SU-DHL-6 (cell line): ENCODE measurements around the gene IGSF6.

ENCODE experiments used
- H2AFZ ChIP-seq: fragments of 200-600 bp; sonication (generic); 2 replicates; pipeline ENCODE4 v1.6.1; 2014; ENCODE audit warnings: low read depth, mild to moderate bottlenecking, moderate library complexity, mixed read lengths, antibody characterized with exemption, low read length; ENCODE audit not compliant: severe bottlenecking
- H3F3A ChIP-seq: fragments of 200-600 bp; shearing (Covaris generic); 2 replicates; pipeline ENCODE4 v1.6.0; 2016; ENCODE audit warnings: antibody characterized with exemption, mild to moderate bottlenecking; ENCODE audit not compliant: insufficient read depth
- H3K27ac ChIP-seq: fragments of 200-600 bp; sonication (generic); 2 replicates; pipeline ENCODE4 v1.5.1; 2016; ENCODE audit warnings: low read depth, mild to moderate bottlenecking, low read length, moderate library complexity, mixed read lengths
- H3K27me3 ChIP-seq: fragments of 200-600 bp; sonication (generic), shearing (Covaris generic); 2 replicates; pipeline ENCODE4 v1.6.0; 2014; ENCODE audit warnings: mild to moderate bottlenecking, low read length
- H3K36me3 ChIP-seq: fragments of 200-600 bp; sonication (generic); 2 replicates; pipeline ENCODE4 v1.6.1; 2014; ENCODE audit warnings: mild to moderate bottlenecking, low read length, mixed read lengths
- H3K4me2 ChIP-seq: fragments of 300-600, 200-600 bp; shearing (Covaris generic), sonication (generic); 2 replicates; pipeline ENCODE4 v1.6.0; 2014; ENCODE audit warnings: low read length, low read depth, mild to moderate bottlenecking; ENCODE audit not compliant: poor library complexity, severe bottlenecking
- H3K4me3 ChIP-seq: fragments of 200-600 bp; sonication (generic); 2 replicates; pipeline ENCODE4 v1.5.1; 2014; ENCODE audit warnings: antibody characterized with exemption, low read length, mild to moderate bottlenecking, mixed read lengths; ENCODE audit not compliant: insufficient read depth, poor library complexity, severe bottlenecking
- H3K79me2 ChIP-seq: fragments of 200-600 bp; sonication (generic); 2 replicates; pipeline ENCODE4 v1.6.1; 2014; ENCODE audit warnings: mild to moderate bottlenecking, low read length, moderate library complexity; ENCODE audit not compliant: insufficient read depth
- H3K9ac ChIP-seq: fragments of 200-600 bp; sonication (generic); 2 replicates; pipeline ENCODE4 v1.7.0; 2014; ENCODE audit warnings: mild to moderate bottlenecking, low read length
- H3K9me2 ChIP-seq: fragments of 200-600 bp; sonication (generic); replicated peaks from 2 replicates; pipeline ENCODE4 v1.6.1; 2014; ENCODE audit warnings: low read length; ENCODE audit not compliant: insufficient read depth
- H3K9me3 ChIP-seq: fragments of 200-600 bp; sonication (generic); 2 replicates; pipeline ENCODE4 v1.6.1; 2014; ENCODE audit warnings: low read length, mixed read lengths; ENCODE audit not compliant: insufficient read depth
- H4K20me1 ChIP-seq: fragments of 200-600 bp; sonication (generic); 2 replicates; pipeline ENCODE4 v1.6.1; 2014; ENCODE audit warnings: low read depth, mild to moderate bottlenecking, antibody characterized with exemption, low read length, moderate library complexity, mixed read lengths
- EZH2phosphoT487 ChIP-seq: fragments of 200-600 bp; sonication (generic), shearing (Covaris generic); conservative IDR thresholded peaks from 2 replicates; pipeline ENCODE4 v1.6.1; 2018; ENCODE audit warnings: mild to moderate bottlenecking, antibody characterized with exemption, low read length, moderate library complexity, mixed read lengths
- TF ChIP-seq, protein P1 (sequence below): fragments of 200-600 bp; sonication (generic); IDR thresholded peaks from one replicate; pipeline ENCODE4 v1.5.1; 2017; ENCODE audit warnings: antibody characterized with exemption, mild to moderate bottlenecking, low read length, moderate library complexity; ENCODE audit not compliant: insufficient read depth, poor library complexity, severe bottlenecking

IGSF6 gene

GRCh38 chr16:21617607-21618006 lies 34.8 kb downstream of the IGSF6 start:
- Histone ChIP-seq H3F3A (no peaks in the 10 kb centered on the region), H3K27ac (no peak overlapping the region), H3K9me3 (no peaks in the 10 kb centered on the region), H3K9me2 (no peaks in the 10 kb centered on the region), H2AFZ (no peak overlapping the region), H3K9ac (no peak overlapping the region), H3K79me2 (peaks cover 34% of the 10 kb centered on the region), H3K4me2 (no peak overlapping the region), H3K36me3 (peaks cover 6% of the 10 kb centered on the region; the same call in 1 of the 2 replicates), H3K4me3 (no peak overlapping the region), H4K20me1 (no peaks in the 10 kb centered on the region), H3K27me3 (no peaks in the 10 kb centered on the region)
- TF ChIP-seq, protein P1, sequence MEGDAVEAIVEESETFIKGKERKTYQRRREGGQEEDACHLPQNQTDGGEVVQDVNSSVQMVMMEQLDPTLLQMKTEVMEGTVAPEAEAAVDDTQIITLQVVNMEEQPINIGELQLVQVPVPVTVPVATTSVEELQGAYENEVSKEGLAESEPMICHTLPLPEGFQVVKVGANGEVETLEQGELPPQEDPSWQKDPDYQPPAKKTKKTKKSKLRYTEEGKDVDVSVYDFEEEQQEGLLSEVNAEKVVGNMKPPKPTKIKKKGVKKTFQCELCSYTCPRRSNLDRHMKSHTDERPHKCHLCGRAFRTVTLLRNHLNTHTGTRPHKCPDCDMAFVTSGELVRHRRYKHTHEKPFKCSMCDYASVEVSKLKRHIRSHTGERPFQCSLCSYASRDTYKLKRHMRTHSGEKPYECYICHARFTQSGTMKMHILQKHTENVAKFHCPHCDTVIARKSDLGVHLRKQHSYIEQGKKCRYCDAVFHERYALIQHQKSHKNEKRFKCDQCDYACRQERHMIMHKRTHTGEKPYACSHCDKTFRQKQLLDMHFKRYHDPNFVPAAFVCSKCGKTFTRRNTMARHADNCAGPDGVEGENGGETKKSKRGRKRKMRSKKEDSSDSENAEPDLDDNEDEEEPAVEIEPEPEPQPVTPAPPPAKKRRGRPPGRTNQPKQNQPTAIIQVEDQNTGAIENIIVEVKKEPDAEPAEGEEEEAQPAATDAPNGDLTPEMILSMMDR = no peak
- no peak for TF ChIP-seq EZH2phosphoT487

- no peaks in the 10 kb centered on the region for H3K9me3 ChIP-seq
- no peaks in the 10 kb centered on the region for H4K20me1 ChIP-seq
- H3F3A ChIP-seq = no peaks in the 10 kb centered on the region
- no peaks in the 10 kb centered on the region for H3K9me2 ChIP-seq
- no peak overlapping the region for H3K9ac ChIP-seq
- no peak overlapping the region for H3K4me3 ChIP-seq
- H3K4me2 ChIP-seq = no peak overlapping the region
- peaks cover 3% of the 10 kb centered on the region; the same call in 1 of the 2 replicates for H3K36me3 ChIP-seq
- H2AFZ ChIP-seq = no peak overlapping the region
- H3K27ac ChIP-seq = no peak overlapping the region
- no peaks in the 10 kb centered on the region for H3K27me3 ChIP-seq
- TF ChIP-seq, protein P1 = peak; percentile 23
- TF ChIP-seq EZH2phosphoT487 = no peak
- peaks cover 59% of the 10 kb centered on the region for H3K79me2 ChIP-seq
Observed at GRCh38 chr16:21614896-21615295, 37.5 kb downstream of the IGSF6 start.

DNA sequence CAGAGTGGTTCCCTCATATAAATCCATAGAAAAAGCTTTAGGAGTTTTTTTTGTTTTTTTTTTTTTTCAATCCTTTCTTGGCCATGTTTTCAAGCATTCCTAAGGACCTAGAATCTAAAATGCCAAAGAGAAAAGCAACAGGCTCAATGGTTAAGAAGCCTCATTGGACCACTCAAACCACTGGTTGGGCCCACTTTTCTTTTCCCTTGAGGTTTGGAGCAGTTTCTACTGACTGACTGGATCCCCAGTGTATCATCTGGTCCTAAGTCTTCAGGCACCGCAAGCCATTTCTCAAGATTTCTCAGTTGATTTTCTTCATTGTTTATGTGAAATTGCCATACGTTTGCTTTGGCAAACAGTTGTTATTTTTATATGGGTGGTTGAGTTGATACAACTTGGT lies 38.6 kb downstream of the IGSF6 start:
- no peak overlapping the region for H3K4me3 ChIP-seq

More for the DNA sequence above, 38.6 kb downstream of the IGSF6 start:
- H2AFZ ChIP-seq = no peak overlapping the region
- H3K9ac ChIP-seq = no peak overlapping the region
- H3K36me3 ChIP-seq = peaks cover 3% of the 10 kb centered on the region; the same call in 1 of the 2 replicates
- H3K27me3 ChIP-seq = no peaks in the 10 kb centered on the region
- TF ChIP-seq EZH2phosphoT487 = no peak
- TF ChIP-seq, protein P1 = no peak
- H3F3A ChIP-seq = no peaks in the 10 kb centered on the region
- H3K79me2 ChIP-seq = peaks cover 71% of the 10 kb centered on the region
- H3K4me2 ChIP-seq = no peak overlapping the region
- no peaks in the 10 kb centered on the region for H3K9me2 ChIP-seq
- no peaks in the 10 kb centered on the region for H3K9me3 ChIP-seq
- H3K27ac ChIP-seq = no peak overlapping the region
- 0 out of 2 replicates have a peak, but pooled peaks cover 3% of the 10 kb centered on the region for H4K20me1 ChIP-seq
